Measurements from ENCODE around the gene SLC22A3.

The SLC22A3 gene

GRCh38 chr6:160374836-160375560 lies 26.8 kb downstream of the SLC22A3 start:
- DNase-seq (ENCODE audit: low read depth, low spot score), result no peak
- H3K4me3 ChIP-seq, result no peak overlapping the region
- no peak overlapping the region for H3K9ac ChIP-seq (ENCODE audit: insufficient read length)
- H3K9me3 ChIP-seq (ENCODE audit: low read depth, low read length), result no peaks in the 10 kb centered on the region
- TF ChIP-seq FOXP2 (optimal IDR thresholded peaks at IDR 0.05; ENCODE audit: control extremely low read depth, extremely low read length, insufficient read depth) (no peak), EZH2 (IDR thresholded peaks at IDR 0.05) (no peak), POLR2AphosphoS5 (IDR thresholded peaks at IDR 0.05; ENCODE audit: borderline replicate concordance, low read depth, low read length) (no peak)
- H3K27ac ChIP-seq, result no peak overlapping the region
- H3K36me3 ChIP-seq (ENCODE audit: insufficient read depth, low read length), result no peaks in the 10 kb centered on the region

GRCh38 chr6:160375561-160375949 lies 27.4 kb downstream of the SLC22A3 start:
- Histone ChIP-seq H3K4me3 (no peak overlapping the region), H3K9ac (ENCODE audit: insufficient read length) (no peak overlapping the region), H3K27ac (no peak overlapping the region), H3K36me3 (ENCODE audit: insufficient read depth, low read length) (no peaks in the 10 kb centered on the region), H3K9me3 (ENCODE audit: low read depth, low read length) (no peaks in the 10 kb centered on the region)
- no peak for DNase-seq (ENCODE audit: low read depth, low spot score)
- no peak for TF ChIP-seq FOXP2 (optimal IDR thresholded peaks at IDR 0.05; ENCODE audit: control extremely low read depth, extremely low read length, insufficient read depth)
- TF ChIP-seq POLR2AphosphoS5 (IDR thresholded peaks at IDR 0.05; ENCODE audit: borderline replicate concordance, low read depth, low read length), result no peak
- TF ChIP-seq EZH2 (IDR thresholded peaks at IDR 0.05), result no peak

- Histone ChIP-seq H3K9ac (ENCODE audit: insufficient read length) (no peak overlapping the region), H3K36me3 (ENCODE audit: insufficient read depth, low read length) (no peaks in the 10 kb centered on the region), H3K27ac (no peak overlapping the region), H3K9me3 (ENCODE audit: low read depth, low read length) (no peaks in the 10 kb centered on the region), H3K4me3 (no peak overlapping the region)
- TF ChIP-seq EZH2 (IDR thresholded peaks at IDR 0.05) (no peak), POLR2AphosphoS5 (IDR thresholded peaks at IDR 0.05; ENCODE audit: borderline replicate concordance, low read depth, low read length) (no peak), FOXP2 (optimal IDR thresholded peaks at IDR 0.05; ENCODE audit: control extremely low read depth, extremely low read length, insufficient read depth) (no peak)
- no peak for DNase-seq (ENCODE audit: low read depth, low spot score)
Observed at GRCh38 chr6:160376445-160376844, 28.3 kb downstream of the SLC22A3 start.

- Histone ChIP-seq H3K27ac (no peak overlapping the region), H3K9me3 (ENCODE audit: low read depth, low read length) (no peaks in the 10 kb centered on the region), H3K4me3 (no peak overlapping the region), H3K36me3 (ENCODE audit: insufficient read depth, low read length) (no peaks in the 10 kb centered on the region), H3K9ac (ENCODE audit: insufficient read length) (no peak overlapping the region)
- TF ChIP-seq EZH2 (IDR thresholded peaks at IDR 0.05), result no peak
- TF ChIP-seq POLR2AphosphoS5 (IDR thresholded peaks at IDR 0.05; ENCODE audit: borderline replicate concordance, low read depth, low read length), result no peak
- no peak for TF ChIP-seq FOXP2 (optimal IDR thresholded peaks at IDR 0.05; ENCODE audit: control extremely low read depth, extremely low read length, insufficient read depth)
- DNase-seq (ENCODE audit: low read depth, low spot score), result no peak
Observed at GRCh38 chr6:160378218-160378617, 30.0 kb downstream of the SLC22A3 start.

GRCh38 chr6:160378882-160379281 lies 30.7 kb downstream of the SLC22A3 start:
- DNase-seq (ENCODE audit: low read depth, low spot score), result no peak
- no peak for TF ChIP-seq FOXP2 (optimal IDR thresholded peaks at IDR 0.05; ENCODE audit: control extremely low read depth, extremely low read length, insufficient read depth)
- no peak for TF ChIP-seq EZH2 (IDR thresholded peaks at IDR 0.05)
- no peak for TF ChIP-seq POLR2AphosphoS5 (IDR thresholded peaks at IDR 0.05; ENCODE audit: borderline replicate concordance, low read depth, low read length)
- H3K9me3 ChIP-seq (ENCODE audit: low read depth, low read length), result no peaks in the 10 kb centered on the region
- H3K36me3 ChIP-seq (ENCODE audit: insufficient read depth, low read length), result no peaks in the 10 kb centered on the region
- H3K27ac ChIP-seq, result no peak overlapping the region
- H3K4me3 ChIP-seq, result no peak overlapping the region
- no peak overlapping the region for H3K9ac ChIP-seq (ENCODE audit: insufficient read length)

GRCh38 chr6:160379466-160379865 lies 31.3 kb downstream of the SLC22A3 start:
- H3K9ac ChIP-seq (ENCODE audit: insufficient read length), result no peak overlapping the region
- H3K9me3 ChIP-seq (ENCODE audit: low read depth, low read length), result no peaks in the 10 kb centered on the region
- DNase-seq (ENCODE audit: low read depth, low spot score), result no peak
- no peak for TF ChIP-seq FOXP2 (optimal IDR thresholded peaks at IDR 0.05; ENCODE audit: control extremely low read depth, extremely low read length, insufficient read depth)
- TF ChIP-seq POLR2AphosphoS5 (IDR thresholded peaks at IDR 0.05; ENCODE audit: borderline replicate concordance, low read depth, low read length), result no peak
- no peak for TF ChIP-seq EZH2 (IDR thresholded peaks at IDR 0.05)
- H3K36me3 ChIP-seq (ENCODE audit: insufficient read depth, low read length), result no peaks in the 10 kb centered on the region
- H3K4me3 ChIP-seq, result no peak overlapping the region
- H3K27ac ChIP-seq, result no peak overlapping the region

- TF ChIP-seq POLR2AphosphoS5 (IDR thresholded peaks at IDR 0.05; ENCODE audit: borderline replicate concordance, low read depth, low read length) (no peak), FOXP2 (optimal IDR thresholded peaks at IDR 0.05; ENCODE audit: control extremely low read depth, extremely low read length, insufficient read depth) (no peak), EZH2 (IDR thresholded peaks at IDR 0.05) (no peak)
- H3K36me3 ChIP-seq (ENCODE audit: insufficient read depth, low read length), result no peaks in the 10 kb centered on the region
- no peak overlapping the region for H3K9ac ChIP-seq (ENCODE audit: insufficient read length)
- DNase-seq (ENCODE audit: low read depth, low spot score), result no peak
- H3K9me3 ChIP-seq (ENCODE audit: low read depth, low read length), result no peaks in the 10 kb centered on the region
- no peak overlapping the region for H3K4me3 ChIP-seq
- no peak overlapping the region for H3K27ac ChIP-seq
Observed at GRCh38 chr6:160382946-160383345, 34.8 kb downstream of the SLC22A3 start.

GRCh38 chr6:160386869-160387530 lies 38.8 kb downstream of the SLC22A3 start:
- Histone ChIP-seq H3K36me3 (ENCODE audit: insufficient read depth, low read length) (no peaks in the 10 kb centered on the region), H3K27ac (no peak overlapping the region), H3K4me3 (no peak overlapping the region), H3K9ac (ENCODE audit: insufficient read length) (no peak overlapping the region), H3K9me3 (ENCODE audit: low read depth, low read length) (no peaks in the 10 kb centered on the region)
- no peak for DNase-seq (ENCODE audit: low read depth, low spot score)
- TF ChIP-seq EZH2 (IDR thresholded peaks at IDR 0.05), result no peak
- TF ChIP-seq FOXP2 (optimal IDR thresholded peaks at IDR 0.05; ENCODE audit: control extremely low read depth, extremely low read length, insufficient read depth), result no peak
- TF ChIP-seq POLR2AphosphoS5 (IDR thresholded peaks at IDR 0.05; ENCODE audit: borderline replicate concordance, low read depth, low read length), result no peak

Data from SK-N-MC (cell line).